ENCODE data around the gene ELP5.

DNA sequence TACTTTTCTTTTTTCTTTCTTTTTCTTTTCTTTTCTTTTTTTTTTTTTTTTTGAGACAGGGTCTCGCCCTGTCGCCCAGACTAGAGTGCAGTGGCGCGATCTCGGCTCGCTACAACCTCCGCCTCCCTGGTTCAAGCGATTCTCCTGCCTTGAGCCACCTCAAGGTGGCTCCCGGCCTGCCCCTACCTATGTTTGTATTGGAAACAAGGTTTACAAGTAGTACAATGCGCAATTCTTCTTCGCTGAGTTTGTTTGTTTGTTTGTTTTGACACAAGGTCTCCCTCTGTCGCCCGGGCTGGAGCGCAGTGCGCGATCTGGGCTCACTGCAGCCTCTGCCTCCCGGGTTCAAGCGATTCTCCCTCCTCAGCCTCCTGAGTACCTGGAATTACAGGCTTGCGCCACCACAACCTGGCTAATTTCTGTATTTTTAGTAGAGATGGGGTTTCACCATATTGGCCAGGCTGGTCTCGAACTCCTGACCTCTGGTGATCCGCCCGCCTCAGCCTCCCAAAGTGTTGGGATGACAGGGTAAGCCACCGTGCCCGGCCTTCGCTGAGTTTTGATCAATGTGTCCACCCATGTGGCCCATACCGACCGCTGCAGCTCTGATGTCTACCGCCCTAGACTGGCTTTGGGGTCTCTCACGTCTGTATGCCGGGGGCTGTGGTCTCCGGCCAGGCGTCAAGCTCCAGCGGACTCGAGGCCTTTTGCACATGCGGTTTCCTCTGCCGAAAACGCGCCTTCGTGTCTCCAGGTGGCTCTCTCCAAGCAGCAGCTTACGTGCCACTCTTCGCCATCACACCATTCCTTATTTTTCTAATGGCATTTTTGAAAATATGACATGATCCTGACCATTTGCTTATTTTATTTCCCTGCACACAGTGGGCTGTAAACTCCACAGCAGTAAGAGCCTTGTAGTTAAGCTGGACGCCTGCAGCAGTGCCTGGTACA lies 43.5 kb downstream of the ELP5 start:
- TF ChIP-seq, protein P1, sequence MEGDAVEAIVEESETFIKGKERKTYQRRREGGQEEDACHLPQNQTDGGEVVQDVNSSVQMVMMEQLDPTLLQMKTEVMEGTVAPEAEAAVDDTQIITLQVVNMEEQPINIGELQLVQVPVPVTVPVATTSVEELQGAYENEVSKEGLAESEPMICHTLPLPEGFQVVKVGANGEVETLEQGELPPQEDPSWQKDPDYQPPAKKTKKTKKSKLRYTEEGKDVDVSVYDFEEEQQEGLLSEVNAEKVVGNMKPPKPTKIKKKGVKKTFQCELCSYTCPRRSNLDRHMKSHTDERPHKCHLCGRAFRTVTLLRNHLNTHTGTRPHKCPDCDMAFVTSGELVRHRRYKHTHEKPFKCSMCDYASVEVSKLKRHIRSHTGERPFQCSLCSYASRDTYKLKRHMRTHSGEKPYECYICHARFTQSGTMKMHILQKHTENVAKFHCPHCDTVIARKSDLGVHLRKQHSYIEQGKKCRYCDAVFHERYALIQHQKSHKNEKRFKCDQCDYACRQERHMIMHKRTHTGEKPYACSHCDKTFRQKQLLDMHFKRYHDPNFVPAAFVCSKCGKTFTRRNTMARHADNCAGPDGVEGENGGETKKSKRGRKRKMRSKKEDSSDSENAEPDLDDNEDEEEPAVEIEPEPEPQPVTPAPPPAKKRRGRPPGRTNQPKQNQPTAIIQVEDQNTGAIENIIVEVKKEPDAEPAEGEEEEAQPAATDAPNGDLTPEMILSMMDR (IDR thresholded peaks at IDR 0.05): no peak
- TF ChIP-seq POLR2A (IDR thresholded peaks at IDR 0.05): no peak

Data from esophagus squamous epithelium (tissue), 4 donors.